H1 (cell line): Measurements from ENCODE around the gene SLC39A11. TPM values are rescaled to one million over a fixed set of nuclear protein-coding genes. Genes with fewer than 3 reads are reported as not detected.

Source experiments
- CTCF ChIA-PET: fragments of 300-600 bp; sonication (Branson Sonifier 250); formaldehyde crosslinking; loops from one replicate; lab custom pipeline; 2021; ENCODE audit not compliant: partially characterized antibody; lab: Charles Lee
- POLR2A ChIA-PET: fragments of 300-600 bp; sonication (Branson Sonifier 250); formaldehyde crosslinking; loops from one replicate; lab custom pipeline; 2021; ENCODE audit warnings: inconsistent platforms; ENCODE audit not compliant: partially characterized antibody; lab: Charles Lee
- DNase-seq, 2 experiments: peaks; one replicate each; pipeline versions ENCODE4 v3.0.0 to v3.0.0-alpha.2; 2010 to 2022; ENCODE audit warnings: low spot score in 2 of 2, low read depth in 1 of 2, mixed read lengths in 1 of 2
- FAIRE-seq: peaks from 2 replicates; lab custom pipeline; 2011; peaks lifted over from hg19 to GRCh38; lab: Jason Lieb, UNC
- H2AFZ ChIP-seq: 2 replicates; pipeline ENCODE4 v1.8.1; 2012; ENCODE audit warnings: low read length, inconsistent platforms
- H2AK5ac ChIP-seq: 2 replicates; pipeline ENCODE4 v1.6.1; 2013; ENCODE audit warnings: low read depth, low read length
- H2BK120ac ChIP-seq: replicated peaks from 2 replicates; pipeline ENCODE3; 2013; ENCODE audit warnings: low read depth, low read length, inconsistent platforms
- H2BK12ac ChIP-seq: 2 replicates; pipeline ENCODE4 v1.6.1; 2013; ENCODE audit warnings: low read depth, low read length
- H2BK15ac ChIP-seq: 2 replicates; pipeline ENCODE4 v1.6.1; 2013; ENCODE audit warnings: low read length
- H2BK20ac ChIP-seq: 2 replicates; pipeline ENCODE4 v1.6.1; 2013; ENCODE audit warnings: low read length
- H2BK5ac ChIP-seq: 2 replicates; pipeline ENCODE4 v1.6.1; 2013; ENCODE audit warnings: low read depth, low read length
- H3K14ac ChIP-seq: 2 replicates; pipeline ENCODE4 v1.6.1; 2013; ENCODE audit warnings: inconsistent platforms; ENCODE audit not compliant: insufficient read length
- H3K18ac ChIP-seq: 2 replicates; pipeline ENCODE4 v1.6.1; 2013; ENCODE audit warnings: low read length; ENCODE audit errors: extremely low read depth
- H3K23ac ChIP-seq: 2 replicates; pipeline ENCODE4 v1.6.1; 2013; ENCODE audit warnings: inconsistent platforms; ENCODE audit not compliant: insufficient read length
- H3K23me2 ChIP-seq: 2 replicates; pipeline ENCODE4 v1.6.1; 2013; ENCODE audit warnings: low read depth, low read length
- H3K27ac ChIP-seq: 2 replicates; pipeline ENCODE4 v1.6.1; 2011; ENCODE audit warnings: low read depth, low read length, inconsistent platforms
- H3K27me3 ChIP-seq, 4 experiments: replicated peaks in 1 of 4; 1 replicate in 1 of 4; 2 replicates in 3 of 4; pipeline versions ENCODE4 v1.6.1 to v1.8.1; 2011 to 2013; ENCODE audit warnings: low read length in 3 of 4, mild to moderate bottlenecking in 3 of 4, inconsistent platforms in 2 of 4, mixed read lengths in 2 of 4, moderate library complexity in 1 of 4; ENCODE audit not compliant: control insufficient read depth in 3 of 4, insufficient read depth in 3 of 4; ENCODE audit errors: extremely low read depth in 1 of 4
- H3K36me3 ChIP-seq, 4 experiments: 2 replicates each; pipeline versions ENCODE4 v1.6.1 to v1.8.1; 2011 to 2013; ENCODE audit warnings: mild to moderate bottlenecking in 4 of 4, low read length in 3 of 4, moderate library complexity in 2 of 4, control low read depth in 1 of 4, inconsistent platforms in 1 of 4; ENCODE audit not compliant: insufficient read depth in 4 of 4, control insufficient read depth in 2 of 4
- H3K4ac ChIP-seq: replicated peaks from 2 replicates; pipeline ENCODE3; 2013; ENCODE audit warnings: low read length, low read depth, mixed read lengths, inconsistent platforms; ENCODE audit not compliant: insufficient read length
- H3K4me1 ChIP-seq, 4 experiments: replicated peaks in 1 of 4; 1 replicate in 1 of 4; 2 replicates in 3 of 4; pipeline versions ENCODE4 v1.6.1 to v1.8.1; 2011 to 2013; ENCODE audit warnings: low read length in 3 of 4, inconsistent platforms in 2 of 4, mixed read lengths in 1 of 4; ENCODE audit not compliant: insufficient read depth in 4 of 4, control insufficient read depth in 3 of 4
- H3K4me2 ChIP-seq, 2 experiments: 2 replicates each; pipeline versions ENCODE4 v1.6.1 to v1.8.1; 2011 to 2013; ENCODE audit warnings: low read depth in 2 of 2, low read length in 2 of 2, control low read depth in 1 of 2, inconsistent platforms in 1 of 2, mild to moderate bottlenecking in 1 of 2; ENCODE audit not compliant: insufficient read depth in 1 of 2
- H3K4me3 ChIP-seq, 4 experiments: fragments of 200-600, 300-600 bp in 1 of 4; sonication (generic), shearing (Covaris generic), sonication (Bioruptor Twin) in 1 of 4; 2 replicates each; pipeline versions ENCODE4 v1.5.1 to v1.8.1; 2011 to 2016; ENCODE audit warnings: low read length in 4 of 4, low read depth in 3 of 4, control low read depth in 2 of 4, inconsistent platforms in 2 of 4, mild to moderate bottlenecking in 2 of 4, mixed read lengths in 1 of 4, moderate library complexity in 1 of 4; ENCODE audit not compliant: insufficient read depth in 2 of 4; ENCODE audit errors: extremely low read depth in 1 of 4
- H3K56ac ChIP-seq: replicated peaks from 2 replicates; pipeline ENCODE3; 2013; ENCODE audit warnings: low read depth, mild to moderate bottlenecking, mixed read lengths, low read length, inconsistent platforms; ENCODE audit not compliant: insufficient read length
- H3K79me1 ChIP-seq: 2 replicates; pipeline ENCODE4 v1.6.1; 2013; ENCODE audit warnings: low read depth, low read length, control low read depth
- H3K79me2 ChIP-seq, 2 experiments: 2 replicates each; pipeline versions ENCODE4 v1.6.1 to v1.8.1; 2012 to 2013; ENCODE audit warnings: low read length in 2 of 2, mild to moderate bottlenecking in 2 of 2, inconsistent platforms in 1 of 2; ENCODE audit not compliant: insufficient read depth in 2 of 2, control insufficient read depth in 1 of 2
- H3K9ac ChIP-seq, 4 experiments: replicated peaks in 1 of 4; 1 replicate in 1 of 4; 2 replicates in 3 of 4; pipeline versions ENCODE4 v1.6.1 to v1.8.1; 2011 to 2013; ENCODE audit warnings: low read depth in 3 of 4, low read length in 3 of 4, control low read depth in 2 of 4, mild to moderate bottlenecking in 2 of 4, moderate library complexity in 2 of 4, inconsistent platforms in 1 of 4; ENCODE audit errors: extremely low read depth in 1 of 4
- H3K9me3 ChIP-seq, 2 experiments: 2 replicates each; pipeline versions ENCODE4 v1.6.1 to v1.8.1; 2012 to 2013; ENCODE audit warnings: mild to moderate bottlenecking in 2 of 2, moderate library complexity in 2 of 2, control low read depth in 1 of 2, inconsistent platforms in 1 of 2, low read depth in 1 of 2, low read length in 1 of 2, mixed read lengths in 1 of 2; ENCODE audit not compliant: insufficient read depth in 2 of 2
- H4K20me1 ChIP-seq, 2 experiments: replicated peaks in 1 of 2; 2 replicates each; pipeline versions ENCODE3 to v1.8.1; 2011 to 2013; ENCODE audit warnings: inconsistent platforms in 2 of 2, low read length in 2 of 2, mild to moderate bottlenecking in 1 of 2; ENCODE audit not compliant: insufficient read depth in 2 of 2, control insufficient read depth in 1 of 2
- H4K5ac ChIP-seq: 2 replicates; pipeline ENCODE4 v1.6.1; 2013; ENCODE audit warnings: low read length, low read depth, mixed read lengths, inconsistent platforms; ENCODE audit not compliant: insufficient read length
- H4K8ac ChIP-seq: 2 replicates; pipeline ENCODE4 v1.8.0; 2013; ENCODE audit warnings: mild to moderate bottlenecking, moderate library complexity, low read length, inconsistent platforms; ENCODE audit not compliant: insufficient read depth; ENCODE audit errors: extremely low read depth
- H4K91ac ChIP-seq: replicated peaks from 2 replicates; pipeline ENCODE3; 2013; ENCODE audit warnings: low read length, mixed read lengths, inconsistent platforms; ENCODE audit not compliant: insufficient read length
- BRCA1 ChIP-seq: IDR thresholded peaks from 2 replicates; pipeline ENCODE4 v1.6.1; 2012; ENCODE audit warnings: low read depth, low read length, improper control_type of control experiment
- EGR1 ChIP-seq: IDR thresholded peaks from 2 replicates; pipeline ENCODE4 v1.6.1; 2011; ENCODE audit warnings: low read depth, low read length, borderline replicate concordance
- JUN ChIP-seq: IDR thresholded peaks from 2 replicates; pipeline ENCODE4 v1.6.1; 2011; ENCODE audit warnings: low read depth, mild to moderate bottlenecking, improper control_type of control experiment, low read length
- PHF8 ChIP-seq: fragments of 200-600 bp; sonication (generic); conservative IDR thresholded peaks from 2 replicates; pipeline ENCODE4 v1.7.1; 2012; ENCODE audit warnings: low read depth, mild to moderate bottlenecking, inconsistent platforms, low read length, moderate library complexity
- POLR2AphosphoS5 ChIP-seq: IDR thresholded peaks from 2 replicates; pipeline ENCODE4 v1.6.1; 2011; ENCODE audit warnings: low read depth, low read length
- RNF2 ChIP-seq: fragments of 200-900, 300-1000 bp; sonication (generic); IDR thresholded peaks from 2 replicates; pipeline ENCODE4 v1.7.1; 2016; ENCODE audit warnings: borderline replicate concordance, low read depth, mild to moderate bottlenecking, antibody characterized with exemption, low read length; ENCODE audit not compliant: poor library complexity, severe bottlenecking; ENCODE audit errors: missing control alignments
- SIN3A ChIP-seq, 2 experiments: IDR thresholded peaks in 1 of 2; conservative IDR thresholded peaks in 1 of 2; 2 replicates each; pipeline ENCODE4 v1.6.1; 2011 to 2012; ENCODE audit warnings: low read length in 2 of 2, improper control_type of control experiment in 1 of 2, low read depth in 1 of 2, mild to moderate bottlenecking in 1 of 2
- SIRT6 ChIP-seq: IDR thresholded peaks from one replicate; pipeline ENCODE4 v1.7.1; 2012; ENCODE audit warnings: low read length, inconsistent platforms
- SRF ChIP-seq: IDR thresholded peaks from 2 replicates; pipeline ENCODE4 v1.6.1; 2011; ENCODE audit warnings: mild to moderate bottlenecking, low read depth, low read length, moderate library complexity
- TCF12 ChIP-seq: IDR thresholded peaks from 2 replicates; pipeline ENCODE4 v1.6.1; 2011; ENCODE audit warnings: low read depth, mild to moderate bottlenecking, low read length
- whole genome bisulfite sequencing, 2 experiments: shearing (Covaris generic) in 1 of 2; methylation state at CpG; one replicate each; pipeline versions ENCODE4 v1.1.6 to v1.1.7; 2013 to 2015; ENCODE audit warnings: low lambda C conversion rate in 2 of 2, mixed read lengths in 2 of 2, inconsistent platforms in 1 of 2, low coverage in 1 of 2, missing lambda C conversion rate in 1 of 2; ENCODE audit not compliant: insufficient replicate concordance in 2 of 2, insufficient coverage in 1 of 2, insufficient read length in 1 of 2; ENCODE audit errors: extremely low coverage in 1 of 2, missing lambda C conversion rate in 1 of 2; 5-methylcytosine and 5-hydroxymethylcytosine counted together
- polyA plus RNA-seq, 7 experiments: library from polyadenylated mRNA; depleted of rRNA in 3 of 7; stranded (reverse) in 5 of 7; unstranded in 2 of 7; fragments of >200 nt in 5 of 7; fragments of 200-250 nt in 2 of 7; gene quantifications; 1 replicate in 5 of 7; 2 replicates in 1 of 7; 4 replicates in 1 of 7; pipeline versions ENCODE4 v1.2.1 to v1.2.3, GENCODE V29; 2011 to 2013; ENCODE audit warnings: missing spikeins in 2 of 7, mixed read lengths in 2 of 7
- total RNA-seq: library from RNA; stranded (reverse); fragmentation: NEBNext Ultra II Directional; extraction: Animal tissue kit (Norgen Biotek cat#: 25700); gene quantifications from 2 replicates; pipeline ENCODE4 v1.2.1, GENCODE V29; 2021
- TF ChIP-seq, protein P1 (sequence below): IDR thresholded peaks from 2 replicates; pipeline ENCODE4 v1.6.1; 2012; ENCODE audit warnings: inconsistent platforms
- TF ChIP-seq, protein P2 (sequence below), 3 experiments: IDR thresholded peaks; 1 replicate in 2 of 3; 2 replicates in 1 of 3; pipeline versions ENCODE4 v1.5.1 to v1.6.1; 2011; ENCODE audit warnings: low read length in 3 of 3, mild to moderate bottlenecking in 3 of 3, inconsistent platforms in 2 of 3, low read depth in 1 of 3, moderate library complexity in 1 of 3; ENCODE audit not compliant: insufficient read depth in 1 of 3; ENCODE audit errors: control extremely low read depth in 1 of 3

The SLC39A11 gene
- total and polyA plus RNA-seq, 2 of the 8 experiments (the other 6 are each of a cell fraction or from before 2014, with no cell fraction given), result 12.2 to 19.6 TPM

DNA sequence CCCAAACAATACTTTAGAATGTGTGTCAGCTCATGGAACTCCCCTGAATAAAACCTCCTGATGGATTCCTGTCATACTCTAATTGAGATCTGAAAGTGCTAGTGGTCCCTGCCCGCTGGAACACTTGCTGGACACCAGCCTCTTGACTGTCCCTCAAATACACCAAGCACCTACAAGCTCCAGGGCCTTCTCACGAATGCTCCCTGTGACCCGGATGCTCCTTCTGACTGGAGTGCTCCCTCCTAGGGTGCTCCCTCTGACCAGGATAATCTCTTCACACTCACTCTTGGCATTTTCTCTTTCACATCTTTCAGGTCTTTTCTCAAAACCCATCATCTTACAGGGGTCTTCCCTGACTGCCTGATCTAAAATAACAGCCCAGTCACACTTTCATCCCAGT lies 205.9 kb downstream of the SLC39A11 start:
- H3K14ac ChIP-seq, result no peak overlapping the region
- no peak overlapping the region for H3K9ac ChIP-seq
- no peaks in the 10 kb centered on the region for H3K4me1 ChIP-seq
- H3K79me2 ChIP-seq, result no peaks in the 10 kb centered on the region
- no peak overlapping the region for H3K56ac ChIP-seq
- H4K91ac ChIP-seq, result no peak overlapping the region
- POLR2A ChIA-PET, result no interaction called here
- no peaks in the 10 kb centered on the region for H3K27me3 ChIP-seq
- no peak overlapping the region for H2BK15ac ChIP-seq
- 96% methylated on average over 3 of the region's 3 CpGs; no CpG with 5 or more reads in 1 of the 2 experiments for WGBS, 2 experiments
- no peak overlapping the region for H3K4me3 ChIP-seq
- H3K4me2 ChIP-seq, result no peak overlapping the region
- H2AK5ac ChIP-seq, result no peak overlapping the region
- H2BK12ac ChIP-seq, result no peak overlapping the region
- CTCF ChIA-PET, result no interaction called here
- no peaks in the 10 kb centered on the region for H3K36me3 ChIP-seq
- H3K23me2 ChIP-seq, result no peaks in the 10 kb centered on the region
- FAIRE-seq, result no peak
- H2BK120ac ChIP-seq, result no peak overlapping the region
- H3K4ac ChIP-seq, result no peak overlapping the region
- H2BK20ac ChIP-seq, result no peak overlapping the region
- no peak overlapping the region for H4K5ac ChIP-seq
- no peak overlapping the region for H4K8ac ChIP-seq
- no peaks in the 10 kb centered on the region for H4K20me1 ChIP-seq
- DNase-seq, result no peak
- no peak overlapping the region for H3K18ac ChIP-seq
- H3K79me1 ChIP-seq, result no peaks in the 10 kb centered on the region
- H3K9me3 ChIP-seq, result no peaks in the 10 kb centered on the region
- H3K23ac ChIP-seq, result no peak overlapping the region
- H3K27ac ChIP-seq, result no peak overlapping the region
- no peak overlapping the region for H2AFZ ChIP-seq
- H2BK5ac ChIP-seq, result no peak overlapping the region
- no peak for TF ChIP-seq EGR1
- no peak for TF ChIP-seq RNF2
- TF ChIP-seq, protein P1, sequence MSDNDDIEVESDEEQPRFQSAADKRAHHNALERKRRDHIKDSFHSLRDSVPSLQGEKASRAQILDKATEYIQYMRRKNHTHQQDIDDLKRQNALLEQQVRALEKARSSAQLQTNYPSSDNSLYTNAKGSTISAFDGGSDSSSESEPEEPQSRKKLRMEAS, result no peak
- TF ChIP-seq POLR2AphosphoS5, result no peak
- no peak for TF ChIP-seq BRCA1
- no peak for TF ChIP-seq SIN3A (conservative IDR thresholded peaks at IDR 0.05 in 1 of 2, IDR thresholded peaks at IDR 0.05 in 1 of 2; ENCODE audit: low read depth in 1 of 2, low read length in 2 of 2)
- TF ChIP-seq PHF8, result no peak
- TF ChIP-seq, protein P2, sequence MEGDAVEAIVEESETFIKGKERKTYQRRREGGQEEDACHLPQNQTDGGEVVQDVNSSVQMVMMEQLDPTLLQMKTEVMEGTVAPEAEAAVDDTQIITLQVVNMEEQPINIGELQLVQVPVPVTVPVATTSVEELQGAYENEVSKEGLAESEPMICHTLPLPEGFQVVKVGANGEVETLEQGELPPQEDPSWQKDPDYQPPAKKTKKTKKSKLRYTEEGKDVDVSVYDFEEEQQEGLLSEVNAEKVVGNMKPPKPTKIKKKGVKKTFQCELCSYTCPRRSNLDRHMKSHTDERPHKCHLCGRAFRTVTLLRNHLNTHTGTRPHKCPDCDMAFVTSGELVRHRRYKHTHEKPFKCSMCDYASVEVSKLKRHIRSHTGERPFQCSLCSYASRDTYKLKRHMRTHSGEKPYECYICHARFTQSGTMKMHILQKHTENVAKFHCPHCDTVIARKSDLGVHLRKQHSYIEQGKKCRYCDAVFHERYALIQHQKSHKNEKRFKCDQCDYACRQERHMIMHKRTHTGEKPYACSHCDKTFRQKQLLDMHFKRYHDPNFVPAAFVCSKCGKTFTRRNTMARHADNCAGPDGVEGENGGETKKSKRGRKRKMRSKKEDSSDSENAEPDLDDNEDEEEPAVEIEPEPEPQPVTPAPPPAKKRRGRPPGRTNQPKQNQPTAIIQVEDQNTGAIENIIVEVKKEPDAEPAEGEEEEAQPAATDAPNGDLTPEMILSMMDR (IDR thresholded peaks at IDR 0.05; ENCODE audit: control extremely low read depth in 1 of 3, insufficient read depth in 1 of 3, low read depth in 1 of 3, low read length in 3 of 3), result no peak
- no peak for TF ChIP-seq SIRT6
- no peak for TF ChIP-seq JUN
- TF ChIP-seq SRF, result no peak
- TF ChIP-seq TCF12, result no peak
